ENCODE data around the gene PAPPA. TPM values are rescaled to one million over a fixed set of nuclear protein-coding genes. Genes with fewer than 3 reads are reported as not detected.

PAPPA gene
- total RNA-seq, 1 experiment from 2014 or later, result 3.9 TPM

- no peaks in the 10 kb centered on the region for H3K9me3 ChIP-seq (ENCODE audit: insufficient read depth, low read depth)
- DNase-seq, result no peak
- TF ChIP-seq CTCF (conservative IDR thresholded peaks at IDR 0.05), result no peak
- no peak for TF ChIP-seq EZH2 (IDR thresholded peaks at IDR 0.05; ENCODE audit: low read depth)
- no peak overlapping the region for H3K27ac ChIP-seq
- BruUV-seq (replicated peaks), result no TSS peak
- no peaks in the 10 kb centered on the region for H3K4me1 ChIP-seq (replicated peaks; ENCODE audit: insufficient read depth)
- H2AFZ ChIP-seq, result no peak overlapping the region
- H3F3A ChIP-seq (ENCODE audit: insufficient read depth, low read depth), result no peaks in the 10 kb centered on the region
- no peaks in the 10 kb centered on the region for H3K79me2 ChIP-seq (ENCODE audit: low read depth)
- H3K9me2 ChIP-seq (ENCODE audit: insufficient read depth), result 0 out of 2 replicates have a peak, but pooled peaks cover 3% of the 10 kb centered on the region
- H3K36me3 ChIP-seq (ENCODE audit: low read depth), result no peaks in the 10 kb centered on the region
- CTCF ChIA-PET, result no interaction called here
- H3K27me3 ChIP-seq (ENCODE audit: insufficient read depth, low read depth), result no peaks in the 10 kb centered on the region
- no peak overlapping the region for H3K4me3 ChIP-seq
- no peak overlapping the region for H3K4me2 ChIP-seq
- no peaks in the 10 kb centered on the region for H4K20me1 ChIP-seq (ENCODE audit: insufficient read depth)
- POLR2A ChIA-PET (ENCODE audit: unreplicated experiment), result no interaction called here
- intact Hi-C loops (cut with micrococcal nuclease; ENCODE audit: unreplicated experiment), result no loop called here
These were observed 280.7 kb downstream of the PAPPA start for GRCh38 chr9:116434314-116434713.

DNA sequence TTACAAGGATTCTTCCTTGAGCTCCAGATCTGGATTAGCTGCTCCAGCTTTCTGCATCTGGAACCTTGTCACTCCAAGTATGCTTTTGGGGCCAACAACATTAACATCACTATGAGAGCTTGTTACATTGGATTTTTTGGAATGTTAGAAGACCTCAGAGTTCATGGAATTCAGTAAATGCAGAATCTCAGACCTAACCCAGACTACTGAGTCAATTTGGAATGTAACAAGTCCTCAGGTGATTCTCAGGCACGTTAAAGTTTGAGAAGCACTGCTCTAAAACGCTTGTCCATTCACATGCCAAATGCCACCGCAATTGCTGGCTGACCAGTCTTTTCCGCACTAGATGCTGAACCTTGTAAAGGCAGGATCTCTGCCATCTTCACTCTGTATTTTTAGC lies 282.1 kb downstream of the PAPPA start:
- no peak for DNase-seq
- no TSS peak for BruUV-seq (replicated peaks)
- intact Hi-C loops (cut with micrococcal nuclease; ENCODE audit: unreplicated experiment), result no loop called here
- H4K20me1 ChIP-seq (ENCODE audit: insufficient read depth), result no peaks in the 10 kb centered on the region
- CTCF ChIA-PET, result no interaction called here
- no peak for TF ChIP-seq EZH2 (IDR thresholded peaks at IDR 0.05; ENCODE audit: low read depth)
- no peak for TF ChIP-seq CTCF (conservative IDR thresholded peaks at IDR 0.05)
- no peak overlapping the region for H3K27ac ChIP-seq
- H3K79me2 ChIP-seq (ENCODE audit: low read depth), result no peaks in the 10 kb centered on the region
- H3K4me3 ChIP-seq, result no peak overlapping the region
- H3K36me3 ChIP-seq (ENCODE audit: low read depth), result no peaks in the 10 kb centered on the region
- H2AFZ ChIP-seq, result no peak overlapping the region
- no peaks in the 10 kb centered on the region for H3K4me1 ChIP-seq (replicated peaks; ENCODE audit: insufficient read depth)
- POLR2A ChIA-PET (ENCODE audit: unreplicated experiment), result no interaction called here
- H3K27me3 ChIP-seq (ENCODE audit: insufficient read depth, low read depth), result no peaks in the 10 kb centered on the region
- H3K9me2 ChIP-seq (ENCODE audit: insufficient read depth), result 0 out of 2 replicates have a peak, but pooled peaks cover 3% of the 10 kb centered on the region
- H3K4me2 ChIP-seq, result no peak overlapping the region
- no peaks in the 10 kb centered on the region for H3K9me3 ChIP-seq (ENCODE audit: insufficient read depth, low read depth)
- H3F3A ChIP-seq (ENCODE audit: insufficient read depth, low read depth), result no peaks in the 10 kb centered on the region

- Histone ChIP-seq H3K27ac (no peak overlapping the region), H2AFZ (no peak overlapping the region), H4K20me1 (ENCODE audit: insufficient read depth) (no peaks in the 10 kb centered on the region), H3K4me3 (no peak overlapping the region), H3K79me2 (ENCODE audit: low read depth) (no peaks in the 10 kb centered on the region), H3K9me2 (ENCODE audit: insufficient read depth) (0 out of 2 replicates have a peak, but pooled peaks cover 3% of the 10 kb centered on the region), H3K9me3 (ENCODE audit: insufficient read depth, low read depth) (no peaks in the 10 kb centered on the region), H3K4me1 (replicated peaks; ENCODE audit: insufficient read depth) (no peaks in the 10 kb centered on the region), H3F3A (ENCODE audit: insufficient read depth, low read depth) (no peaks in the 10 kb centered on the region), H3K36me3 (ENCODE audit: low read depth) (no peaks in the 10 kb centered on the region), H3K4me2 (no peak overlapping the region), H3K27me3 (ENCODE audit: insufficient read depth, low read depth) (no peaks in the 10 kb centered on the region)
- ChIA-PET POLR2A (ENCODE audit: unreplicated experiment) (no interaction called here), CTCF (no interaction called here)
- TF ChIP-seq CTCF (conservative IDR thresholded peaks at IDR 0.05), result no peak
- no TSS peak for BruUV-seq (replicated peaks)
- intact Hi-C loops (cut with micrococcal nuclease; ENCODE audit: unreplicated experiment), result no loop called here
- DNase-seq, result no peak
These were observed 282.5 kb downstream of the PAPPA start for GRCh38 chr9:116436121-116436520.

Data from PC-9 (cell line).